ENCODE results near the gene DNM2. TPM values are rescaled to one million over a fixed set of nuclear protein-coding genes. Genes with fewer than 3 reads are reported as not detected.

DNM2 gene
- total RNA-seq, 1 donor from 2014 or later = 227 TPM

DNA sequence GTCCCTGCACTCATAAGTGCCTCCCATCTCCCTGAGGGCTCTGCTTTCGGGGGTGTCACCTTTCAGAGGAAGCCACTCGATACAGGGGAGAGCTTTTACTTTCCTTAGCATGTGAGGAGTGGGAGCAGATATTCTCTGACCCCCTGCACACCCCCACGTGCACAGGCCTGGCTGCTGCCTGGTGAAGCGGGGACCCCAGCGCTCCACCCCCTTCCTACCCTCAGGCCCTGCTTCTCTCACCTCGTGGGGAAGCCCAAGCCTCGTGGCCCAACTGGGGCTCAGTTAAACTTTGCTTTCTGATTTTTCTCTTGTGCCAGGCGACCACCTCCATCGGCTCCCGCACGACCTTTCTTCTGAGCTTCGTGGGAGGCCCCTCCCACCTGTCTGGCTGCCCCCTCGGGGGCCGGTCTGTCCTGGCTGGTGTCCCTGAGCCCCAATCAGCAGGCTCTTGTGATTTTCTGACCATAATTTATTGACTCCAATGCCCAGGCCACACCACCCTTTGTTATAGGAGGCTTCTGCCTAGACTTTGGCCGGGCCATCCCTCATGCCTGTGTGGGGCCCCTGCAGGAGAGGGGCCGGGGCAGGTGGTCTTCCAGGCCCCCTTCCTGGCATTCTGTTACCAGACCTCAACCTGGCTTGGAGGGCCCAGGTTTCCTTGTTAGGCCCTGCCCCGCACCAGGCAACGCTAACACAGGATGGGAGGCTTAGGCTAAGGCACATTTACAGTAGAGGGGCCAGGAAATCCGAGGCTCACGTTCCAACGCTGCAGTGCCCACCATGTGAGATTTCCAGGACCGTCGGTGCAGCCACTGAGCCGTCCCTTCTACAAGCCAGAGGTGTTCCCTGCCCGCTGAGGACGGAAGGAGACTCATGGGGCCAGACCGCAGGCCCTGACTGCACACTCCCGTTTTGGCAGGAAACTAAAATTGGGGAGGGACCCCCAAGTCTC, 114.4 kb downstream of the DNM2 start:
- TF ChIP-seq, protein P1, sequence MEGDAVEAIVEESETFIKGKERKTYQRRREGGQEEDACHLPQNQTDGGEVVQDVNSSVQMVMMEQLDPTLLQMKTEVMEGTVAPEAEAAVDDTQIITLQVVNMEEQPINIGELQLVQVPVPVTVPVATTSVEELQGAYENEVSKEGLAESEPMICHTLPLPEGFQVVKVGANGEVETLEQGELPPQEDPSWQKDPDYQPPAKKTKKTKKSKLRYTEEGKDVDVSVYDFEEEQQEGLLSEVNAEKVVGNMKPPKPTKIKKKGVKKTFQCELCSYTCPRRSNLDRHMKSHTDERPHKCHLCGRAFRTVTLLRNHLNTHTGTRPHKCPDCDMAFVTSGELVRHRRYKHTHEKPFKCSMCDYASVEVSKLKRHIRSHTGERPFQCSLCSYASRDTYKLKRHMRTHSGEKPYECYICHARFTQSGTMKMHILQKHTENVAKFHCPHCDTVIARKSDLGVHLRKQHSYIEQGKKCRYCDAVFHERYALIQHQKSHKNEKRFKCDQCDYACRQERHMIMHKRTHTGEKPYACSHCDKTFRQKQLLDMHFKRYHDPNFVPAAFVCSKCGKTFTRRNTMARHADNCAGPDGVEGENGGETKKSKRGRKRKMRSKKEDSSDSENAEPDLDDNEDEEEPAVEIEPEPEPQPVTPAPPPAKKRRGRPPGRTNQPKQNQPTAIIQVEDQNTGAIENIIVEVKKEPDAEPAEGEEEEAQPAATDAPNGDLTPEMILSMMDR (IDR thresholded peaks at IDR 0.05; ENCODE audit: partially characterized antibody, unreplicated experiment) = no peak
- no peak overlapping the region for H3K4me3 Mint-ChIP-seq (ENCODE audit: unreplicated experiment)
- DNase-seq = no peak
- peaks cover 15% of the 10 kb centered on the region for H3K9me3 Mint-ChIP-seq (ENCODE audit: unreplicated experiment)
- H3K4me1 Mint-ChIP-seq (ENCODE audit: low read depth, unreplicated experiment) = peaks cover 6% of the 10 kb centered on the region
- no peaks in the 10 kb centered on the region for H3K36me3 Mint-ChIP-seq (ENCODE audit: unreplicated experiment)
- H3K27ac Mint-ChIP-seq (ENCODE audit: unreplicated experiment) = no peak overlapping the region
- peaks cover 13% of the 10 kb centered on the region for H3K27me3 Mint-ChIP-seq (ENCODE audit: unreplicated experiment)

DNA sequence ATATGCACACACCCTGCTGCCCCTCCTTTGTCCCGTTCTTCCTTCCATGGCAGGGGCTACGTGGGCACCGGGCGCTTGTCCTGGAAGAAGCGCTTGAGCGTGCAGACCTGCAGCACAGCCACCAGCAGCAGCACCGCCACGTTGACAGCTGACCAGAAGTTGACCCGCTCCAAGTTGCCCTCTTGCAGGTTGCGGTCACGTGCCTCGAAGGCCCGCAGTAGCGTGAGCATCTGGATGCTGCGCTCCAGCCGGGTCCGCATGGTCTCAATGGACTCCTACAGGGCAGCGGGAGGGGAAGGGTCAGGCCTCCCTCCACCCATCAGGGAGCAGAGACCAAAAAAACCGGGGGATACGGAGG, 115.0 kb downstream of the DNM2 start:
- TF ChIP-seq, protein P1 (IDR thresholded peaks at IDR 0.05; ENCODE audit: partially characterized antibody, unreplicated experiment) = no peak
- Mint-ChIP-seq H3K9me3 (ENCODE audit: unreplicated experiment) (peaks cover 15% of the 10 kb centered on the region), H3K36me3 (ENCODE audit: unreplicated experiment) (no peaks in the 10 kb centered on the region), H3K4me1 (ENCODE audit: low read depth, unreplicated experiment) (peaks cover 6% of the 10 kb centered on the region), H3K27ac (ENCODE audit: unreplicated experiment) (peak overlapping the region; percentile 17), H3K4me3 (ENCODE audit: unreplicated experiment) (no peak overlapping the region), H3K27me3 (ENCODE audit: unreplicated experiment) (peaks cover 13% of the 10 kb centered on the region)
- no peak for DNase-seq

DNA sequence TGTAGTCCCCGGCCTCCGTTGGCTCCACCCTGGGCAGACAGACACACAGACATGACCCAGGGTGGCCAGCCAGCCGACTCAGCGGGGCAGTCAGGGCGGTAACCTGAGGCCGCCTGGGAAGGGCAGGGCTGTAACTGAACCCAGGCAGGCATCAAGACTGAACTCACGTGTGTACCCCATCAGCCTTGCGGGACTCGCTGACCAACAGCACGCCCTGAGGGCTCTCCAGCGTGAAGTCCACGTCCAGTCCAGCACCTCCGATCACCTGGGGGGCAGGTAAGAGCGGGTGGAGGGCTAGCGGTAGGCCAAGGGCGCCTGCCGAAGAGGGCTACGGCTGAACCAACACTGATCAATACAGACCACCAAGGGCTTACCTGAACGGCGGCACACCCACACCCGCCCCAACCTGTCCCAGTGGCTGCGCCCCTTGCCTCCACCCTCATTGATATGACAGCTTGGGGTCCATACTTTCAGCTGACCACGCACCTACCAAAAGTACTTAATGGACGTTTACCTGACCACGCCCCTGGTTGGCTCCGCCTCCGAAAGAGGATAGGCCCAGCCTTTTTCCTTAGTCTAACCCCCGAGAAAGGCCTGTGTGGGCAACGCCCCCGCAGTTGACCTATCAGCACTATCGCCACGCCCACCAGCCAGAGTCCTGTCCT, 117.3 kb downstream of the DNM2 start:
- no peak for DNase-seq
- H3K4me3 Mint-ChIP-seq (ENCODE audit: unreplicated experiment) = peak overlapping the region; percentile 92
- peak overlapping the region; percentile 97 for H3K27ac Mint-ChIP-seq (ENCODE audit: unreplicated experiment)
- H3K4me1 Mint-ChIP-seq (ENCODE audit: low read depth, unreplicated experiment) = peaks cover 6% of the 10 kb centered on the region
- peaks cover 17% of the 10 kb centered on the region for H3K27me3 Mint-ChIP-seq (ENCODE audit: unreplicated experiment)
- peaks cover 12% of the 10 kb centered on the region for H3K9me3 Mint-ChIP-seq (ENCODE audit: unreplicated experiment)
- no peaks in the 10 kb centered on the region for H3K36me3 Mint-ChIP-seq (ENCODE audit: unreplicated experiment)
- TF ChIP-seq, protein P1 (IDR thresholded peaks at IDR 0.05; ENCODE audit: partially characterized antibody, unreplicated experiment) = no peak

DNA sequence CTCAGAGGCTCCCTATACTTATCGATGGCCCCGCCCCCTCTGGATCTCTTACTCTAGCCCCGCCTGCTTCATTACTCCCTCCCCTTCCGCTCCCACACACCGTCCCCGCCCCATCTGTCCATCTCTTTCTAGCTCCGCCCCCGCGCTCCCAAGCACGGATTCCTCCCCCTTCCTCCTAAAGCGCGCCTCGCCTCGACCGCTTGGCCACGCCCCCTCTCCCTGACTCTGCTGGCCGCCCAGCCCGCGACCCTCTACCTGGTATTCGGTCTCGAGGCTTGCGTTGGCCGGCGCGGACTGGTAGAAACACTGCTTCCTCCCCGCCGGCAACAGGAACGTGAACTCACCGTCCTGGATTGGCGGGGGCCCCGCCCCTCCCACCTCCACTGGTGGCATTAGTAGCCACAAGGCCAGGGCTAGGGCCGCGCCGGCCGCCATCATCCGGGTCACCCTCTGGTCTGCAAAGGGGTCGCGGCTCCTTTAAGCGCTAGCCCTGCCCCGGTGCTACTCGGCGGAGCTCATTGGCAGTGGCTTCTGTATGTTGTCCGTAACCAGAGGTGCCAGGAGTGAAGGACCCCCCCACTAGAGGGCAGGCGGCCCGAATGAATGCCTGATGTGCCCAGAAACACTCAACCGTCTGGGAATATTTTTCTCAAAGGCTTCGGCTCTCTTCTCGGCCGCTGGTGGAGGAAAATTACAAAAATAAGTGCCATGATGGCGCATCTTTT, 118.0 kb downstream of the DNM2 start, which contains the start of gene TMED1:
Gene TMED1, minus strand, starts transcription at position 459 of the 725 bp plus-strand sequence. Its CDS starts 21 bp downstream, at position 438.
- TF ChIP-seq, protein P1 (IDR thresholded peaks at IDR 0.05; ENCODE audit: partially characterized antibody, unreplicated experiment) = peak; percentile 62
- peak within 1 kb of the TSS; percentile 92 for H3K4me3 Mint-ChIP-seq (ENCODE audit: unreplicated experiment)
- DNase-seq = peak; percentile 100
- H3K27ac Mint-ChIP-seq (ENCODE audit: unreplicated experiment) = peak within 1 kb of the TSS; percentile 97
- H3K27me3 Mint-ChIP-seq (ENCODE audit: unreplicated experiment) = peaks cover 17% of the 10 kb centered on the region
- H3K36me3 Mint-ChIP-seq (ENCODE audit: unreplicated experiment) = no peaks in the 10 kb centered on the region
- peaks cover 6% of the 10 kb centered on the region for H3K4me1 Mint-ChIP-seq (ENCODE audit: low read depth, unreplicated experiment)
- peaks cover 13% of the 10 kb centered on the region for H3K9me3 Mint-ChIP-seq (ENCODE audit: unreplicated experiment)
